SK-N-SH (cell line): ENCODE measurements around the gene SMAD3. TPM values are rescaled to one million over a fixed set of nuclear protein-coding genes. Genes with fewer than 3 reads are reported as not detected.

Source experiments
- CTCF ChIA-PET: fragments of 300-600, 350-600 bp; formaldehyde crosslinking; extraction: SDS; loops from one replicate; lab custom pipeline; 2021; lab: Yijun Ruan, JAX
- POLR2A ChIA-PET: fragments of 350-600 bp; sonication (Branson Sonifier 250); formaldehyde crosslinking; extraction: SDS; loops from one replicate; lab custom pipeline; 2020; ENCODE audit warnings: antibody characterized with exemption, inconsistent platforms; lab: Yijun Ruan, JAX
- DNase-seq: peaks from one replicate; pipeline ENCODE4 v3.0.0; 2012
- H2AFZ ChIP-seq: fragments of 200-600 bp; sonication (generic); 2 replicates; pipeline ENCODE4 v1.8.1; 2016; ENCODE audit warnings: antibody characterized with exemption, mild to moderate bottlenecking, low read depth
- H3F3A ChIP-seq: fragments of 200-600 bp; sonication (generic); replicated peaks from 2 replicates; pipeline ENCODE3; 2016; ENCODE audit warnings: antibody characterized with exemption, mild to moderate bottlenecking; ENCODE audit not compliant: insufficient read depth
- H3K27ac ChIP-seq, 2 experiments: fragments of 200-500 bp in 1 of 2; fragments of 200-600 bp in 1 of 2; sonication (Bioruptor generic) in 1 of 2; sonication (generic), shearing (Covaris generic) in 1 of 2; 2 replicates each; pipeline versions ENCODE4 v1.5.1 to v1.6.1; 2014 to 2016; ENCODE audit warnings: low read depth in 2 of 2, inconsistent platforms in 1 of 2, low read length in 1 of 2, mild to moderate bottlenecking in 1 of 2, mixed read lengths in 1 of 2
- H3K27me3 ChIP-seq: fragments of 200-600 bp; sonication (generic), shearing (Covaris generic); 2 replicates; pipeline ENCODE4 v1.6.1; 2016; ENCODE audit warnings: mixed run types; ENCODE audit not compliant: insufficient read depth
- H3K36me3 ChIP-seq, 2 experiments: fragments of 200-500 bp in 1 of 2; fragments of 200-600 bp in 1 of 2; sonication (Bioruptor generic) in 1 of 2; sonication (generic) in 1 of 2; replicated peaks in 1 of 2; 2 replicates each; pipeline versions ENCODE3 to v1.5.1; 2014 to 2016; ENCODE audit warnings: low read length in 1 of 2, mild to moderate bottlenecking in 1 of 2; ENCODE audit not compliant: insufficient read depth in 2 of 2, control insufficient read depth in 1 of 2
- H3K4me1 ChIP-seq, 2 experiments: fragments of 200-500 bp in 1 of 2; fragments of 200-600 bp in 1 of 2; sonication (Bioruptor generic) in 1 of 2; sonication (generic), shearing (Covaris generic) in 1 of 2; 2 replicates each; pipeline versions ENCODE4 v1.5.1 to v1.6.1; 2014 to 2016; ENCODE audit warnings: low read depth in 1 of 2, low read length in 1 of 2, mixed run types in 1 of 2; ENCODE audit not compliant: insufficient read depth in 2 of 2, control insufficient read depth in 1 of 2
- H3K4me2 ChIP-seq: fragments of 200-600 bp; sonication (generic), shearing (Covaris generic); 2 replicates; pipeline ENCODE4 v1.6.1; 2017; ENCODE audit warnings: mixed run types
- H3K4me3 ChIP-seq, 2 experiments: fragments of 200-500 bp in 1 of 2; fragments of 200-600 bp in 1 of 2; sonication (Bioruptor generic) in 1 of 2; sonication (generic), shearing (Covaris generic) in 1 of 2; 2 replicates each; pipeline versions ENCODE4 v1.5.1 to v1.8.1; 2014 to 2016; ENCODE audit warnings: low read depth in 2 of 2, inconsistent platforms in 1 of 2, low read length in 1 of 2, mild to moderate bottlenecking in 1 of 2, mixed read lengths in 1 of 2, moderate library complexity in 1 of 2
- H3K79me2 ChIP-seq: fragments of 200-600 bp; sonication (generic); 2 replicates; pipeline ENCODE4 v1.8.1; 2017; ENCODE audit warnings: mild to moderate bottlenecking; ENCODE audit not compliant: insufficient read depth
- H3K9ac ChIP-seq: fragments of 200-600 bp; sonication (generic); 2 replicates; pipeline ENCODE4 v1.6.1; 2017; ENCODE audit warnings: mixed run types
- H3K9me2 ChIP-seq: fragments of 200-600 bp; sonication (generic); 2 replicates; pipeline ENCODE4 v1.6.1; 2017; ENCODE audit warnings: mixed run types
- H3K9me3 ChIP-seq: fragments of 200-600 bp; sonication (generic); 2 replicates; pipeline ENCODE4 v1.6.1; 2017; ENCODE audit warnings: mixed run types, mild to moderate bottlenecking, moderate library complexity
- H4K20me1 ChIP-seq: fragments of 200-600 bp; sonication (generic); 2 replicates; pipeline ENCODE4 v1.6.1; 2017; ENCODE audit warnings: mild to moderate bottlenecking, mixed run types; ENCODE audit not compliant: insufficient read depth
- CHD2 ChIP-seq: fragments of 150-350 bp; IDR thresholded peaks from 2 replicates; pipeline ENCODE4 v1.6.1; 2018; ENCODE audit warnings: low read length; ENCODE audit not compliant: partially characterized antibody
- EP300 ChIP-seq, 2 experiments: IDR thresholded peaks; 2 replicates each; pipeline versions ENCODE4 v1.4.0 to v1.6.1; 2012; ENCODE audit warnings: borderline replicate concordance in 1 of 2, low read depth in 1 of 2, low read length in 1 of 2
- EZH2phosphoT487 ChIP-seq: fragments of 200-600 bp; sonication (generic); IDR thresholded peaks from 2 replicates; pipeline ENCODE4 v1.6.1; 2017; ENCODE audit warnings: low read depth, mixed run types, mild to moderate bottlenecking, antibody characterized with exemption, moderate library complexity, borderline replicate concordance
- FOXJ3 ChIP-seq: sonication (generic); formaldehyde crosslinking; IDR thresholded peaks from 2 replicates; pipeline ENCODE4 v1.5.1; 2020; ENCODE audit warnings: mild to moderate bottlenecking, missing genetic modification reagents
- GABPA ChIP-seq: IDR thresholded peaks from 2 replicates; pipeline ENCODE4 v1.4.0; 2012; ENCODE audit warnings: low read depth, mild to moderate bottlenecking
- GATA2 ChIP-seq: sonication (generic); formaldehyde crosslinking; IDR thresholded peaks from 2 replicates; pipeline ENCODE4 v1.5.0; 2020; ENCODE audit warnings: mild to moderate bottlenecking, missing genetic modification reagents
- JUND ChIP-seq: IDR thresholded peaks from 2 replicates; pipeline ENCODE4 v1.4.0; 2012
- MAX ChIP-seq: IDR thresholded peaks from 2 replicates; pipeline ENCODE4 v1.4.0; 2012; ENCODE audit warnings: low read depth
- POLR2AphosphoS5 ChIP-seq: IDR thresholded peaks from 2 replicates; pipeline ENCODE4 v1.6.1; 2012; ENCODE audit warnings: low read depth, low read length
- RCOR1 ChIP-seq: fragments of 150-350 bp; IDR thresholded peaks from 2 replicates; pipeline ENCODE4 v1.6.1; 2017; ENCODE audit warnings: antibody characterized with exemption, low read length
- REST ChIP-seq: IDR thresholded peaks from 2 replicates; pipeline ENCODE4 v1.6.1; 2012; ENCODE audit warnings: mild to moderate bottlenecking, low read depth, low read length, moderate library complexity
- SIN3A ChIP-seq: IDR thresholded peaks from 2 replicates; pipeline ENCODE4 v1.6.1; 2012; ENCODE audit warnings: low read depth, mild to moderate bottlenecking, low read length, moderate library complexity, borderline replicate concordance
- SMC3 ChIP-seq: IDR thresholded peaks from 2 replicates; pipeline ENCODE4 v1.6.1; 2012; ENCODE audit warnings: low read depth, low read length, improper control_type of control experiment
- TCF12 ChIP-seq: IDR thresholded peaks from 2 replicates; pipeline ENCODE4 v1.4.0; 2012
- TEAD4 ChIP-seq: IDR thresholded peaks from 2 replicates; pipeline ENCODE4 v1.4.0; 2012; ENCODE audit warnings: mild to moderate bottlenecking, borderline replicate concordance; ENCODE audit not compliant: insufficient read depth
- USF1 ChIP-seq: IDR thresholded peaks from 2 replicates; pipeline ENCODE4 v1.4.0; 2012; ENCODE audit warnings: low read depth, borderline replicate concordance
- whole genome bisulfite sequencing: methylation state at CpG from one replicate; pipeline ENCODE4 v1.1.6; 2017; ENCODE audit warnings: low lambda C conversion rate; 5-methylcytosine and 5-hydroxymethylcytosine counted together
- polyA plus RNA-seq, 3 experiments: library from polyadenylated mRNA; depleted of rRNA; stranded (reverse); fragments of >200 nt; gene quantifications; 2 replicates each; pipeline ENCODE4 v1.2.3, GENCODE V29; 2012

The SMAD3 gene
- polyA plus RNA-seq, 1 of the 3 experiments (the other 2 are of a cell fraction): 19.5 TPM

GRCh38 chr15:67219288-67219687, 153.9 kb downstream of the SMAD3 start:
- H3K4me2 ChIP-seq: no peak overlapping the region
- no peaks in the 10 kb centered on the region for H3K9me3 ChIP-seq
- no peak overlapping the region for H3K4me3 ChIP-seq
- no peaks in the 10 kb centered on the region for H3K4me1 ChIP-seq
- no peak for DNase-seq
- H4K20me1 ChIP-seq: no peaks in the 10 kb centered on the region
- H3K9ac ChIP-seq: no peak overlapping the region
- POLR2A ChIA-PET: no interaction called here
- 97% methylated on average over 2 of the region's 2 CpGs for WGBS
- TF ChIP-seq POLR2AphosphoS5: no peak
- TF ChIP-seq JUND: no peak
- no peak for TF ChIP-seq EZH2phosphoT487
- TF ChIP-seq MAX: no peak
- no peak for TF ChIP-seq TCF12
- TF ChIP-seq GATA2: no peak
- no peak for TF ChIP-seq SMC3
- no peak for TF ChIP-seq USF1
- no peak for TF ChIP-seq REST
- no peak for TF ChIP-seq SIN3A
- no peak for TF ChIP-seq GABPA
- no peak for TF ChIP-seq FOXJ3 (CRISPR knock-in tag)
- no peak for TF ChIP-seq EP300 (IDR thresholded peaks at IDR 0.05; ENCODE audit: borderline replicate concordance in 1 of 2, low read depth in 1 of 2, low read length in 1 of 2)
- TF ChIP-seq RCOR1: no peak
- no peak for TF ChIP-seq TEAD4
- no peak for TF ChIP-seq CHD2
- H3K79me2 ChIP-seq: no peaks in the 10 kb centered on the region
- H3F3A ChIP-seq: peaks cover 5% of the 10 kb centered on the region
- no peaks in the 10 kb centered on the region for H3K9me2 ChIP-seq
- H2AFZ ChIP-seq: no peak overlapping the region
- no peak overlapping the region for H3K27ac ChIP-seq
- H3K27me3 ChIP-seq: no peaks in the 10 kb centered on the region
- H3K36me3 ChIP-seq: peaks cover 12 to 16% of the 10 kb centered on the region in 2 experiments
- CTCF ChIA-PET: interaction anchor here (1.2 kb wide), 1 partner anchor 78 kb away, joined by 3 read pairs; no protein-coding TSS in a partner anchor
